ENCODE results near the gene ARSG. TPM values are rescaled to one million over a fixed set of nuclear protein-coding genes. Genes with fewer than 3 reads are reported as not detected.

ARSG gene
- total and polyA plus RNA-seq, 4 donors = 0.88 to 7.1 (median 4.6) TPM

GRCh38 chr17:68394608-68395331 is 103.5 kb downstream of the ARSG start:
- Histone ChIP-seq H3K27me3 (ENCODE audit: control insufficient read depth in 1 of 2, insufficient read depth in 2 of 2, low read length in 1 of 2) (no peaks in the 10 kb centered on the region), H3K4me3 (ENCODE audit: low read length in 2 of 2) (no peak overlapping the region), H3K27ac (ENCODE audit: low read depth in 1 of 2, low read length in 2 of 2) (no peak overlapping the region), H3K36me3 (ENCODE audit: control insufficient read depth in 1 of 2, insufficient read depth in 2 of 2, low read length in 1 of 2) (no peaks in the 10 kb centered on the region), H3K9me3 (ENCODE audit: control insufficient read depth, low read length) (peaks cover 4% of the 10 kb centered on the region), H3K4me1 (ENCODE audit: control insufficient read depth in 1 of 2, insufficient read depth in 2 of 2, low read length in 2 of 2) (no peaks in the 10 kb centered on the region)
- DNase-seq = no peak
- intact Hi-C loops (cut with DNase I) = loop anchor here (5.0 to 10.0 kb wide), 2 partner anchors 110 to 132 kb away; no protein-coding TSS in a partner anchor
- 94 to 99% methylated on average over 12 of the region's 12 CpGs for WGBS, 2 donors
- ATAC-seq (ENCODE audit: low FRiP score) = no peak

GRCh38 chr17:68396226-68397107 is 105.2 kb downstream of the ARSG start:
- no peaks in the 10 kb centered on the region for H3K27me3 ChIP-seq (ENCODE audit: control insufficient read depth in 1 of 2, insufficient read depth in 2 of 2, low read length in 1 of 2)
- WGBS, 2 donors = 81 to 84% methylated on average over 10 of the region's 10 CpGs
- intact Hi-C loops (cut with DNase I) = loop anchor here (5.0 to 10.0 kb wide), 2 partner anchors 112 to 134 kb away; no protein-coding TSS in a partner anchor
- H3K4me1 ChIP-seq (ENCODE audit: control insufficient read depth in 1 of 2, insufficient read depth in 2 of 2, low read length in 2 of 2) = no peaks in the 10 kb centered on the region
- ATAC-seq (ENCODE audit: low FRiP score) (no peak), DNase-seq (no peak)
- H3K36me3 ChIP-seq (ENCODE audit: control insufficient read depth in 1 of 2, insufficient read depth in 2 of 2, low read length in 1 of 2) = no peaks in the 10 kb centered on the region
- no peak overlapping the region for H3K4me3 ChIP-seq (ENCODE audit: low read length in 2 of 2)
- H3K9me3 ChIP-seq (ENCODE audit: control insufficient read depth, low read length) = peaks cover 4% of the 10 kb centered on the region
- H3K27ac ChIP-seq (ENCODE audit: low read depth in 1 of 2, low read length in 2 of 2) = no peak overlapping the region

DNA sequence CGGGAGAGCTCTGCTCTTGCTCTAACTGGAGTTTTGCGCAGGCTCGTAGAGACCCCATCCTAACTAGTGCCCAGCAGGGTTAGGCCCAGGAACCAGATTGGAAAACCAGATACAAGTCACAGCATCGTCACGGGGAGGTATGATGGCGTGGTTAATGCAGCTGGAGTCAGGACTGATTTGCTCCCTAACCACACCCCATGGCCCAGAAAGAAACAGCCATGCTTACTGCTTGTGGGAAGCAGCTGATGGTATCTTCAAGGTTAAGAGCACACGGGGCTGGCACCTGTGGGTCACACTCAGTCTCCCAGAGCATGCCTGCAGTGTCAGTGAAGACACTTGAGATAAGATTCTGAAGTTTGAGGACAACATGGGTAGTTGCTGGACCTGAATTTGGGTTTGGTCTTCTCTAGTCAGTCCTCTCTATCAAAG is 105.8 kb downstream of the ARSG start:
- intact Hi-C loops (cut with DNase I) = loop anchor here (5.0 to 10.0 kb wide), 2 partner anchors 112 to 135 kb away; no protein-coding TSS in a partner anchor

GRCh38 chr17:68398691-68399637 is 107.7 kb downstream of the ARSG start:
- DNase-seq = peak in 1 of 2 donors; percentile 63
- Histone ChIP-seq H3K4me3 (ENCODE audit: low read length in 2 of 2) (no peak overlapping the region), H3K36me3 (ENCODE audit: control insufficient read depth in 1 of 2, insufficient read depth in 2 of 2, low read length in 1 of 2) (no peaks in the 10 kb centered on the region), H3K4me1 (ENCODE audit: control insufficient read depth in 1 of 2, insufficient read depth in 2 of 2, low read length in 2 of 2) (peaks cover 0 to 3% of the 10 kb centered on the region in 2 donors), H3K27ac (ENCODE audit: low read depth in 1 of 2, low read length in 2 of 2) (no peak overlapping the region), H3K9me3 (ENCODE audit: control insufficient read depth, low read length) (peaks cover 4% of the 10 kb centered on the region), H3K27me3 (ENCODE audit: control insufficient read depth in 1 of 2, insufficient read depth in 2 of 2, low read length in 1 of 2) (no peaks in the 10 kb centered on the region)
- peak; percentile 70 for ATAC-seq (ENCODE audit: low FRiP score)
- 20 to 25% methylated on average over 11 of the region's 11 CpGs for WGBS, 2 donors
- intact Hi-C loops (cut with DNase I) = loop anchor here (5.0 to 10.0 kb wide), 2 partner anchors 114 to 137 kb away; no protein-coding TSS in a partner anchor

More for the DNA sequence above, 105.8 kb downstream of the ARSG start:
- H3K4me1 ChIP-seq (ENCODE audit: control insufficient read depth in 1 of 2, insufficient read depth in 2 of 2, low read length in 2 of 2) = no peaks in the 10 kb centered on the region
- WGBS, 2 donors = 81 to 88% methylated on average over 7 of the region's 7 CpGs
- no peaks in the 10 kb centered on the region for H3K36me3 ChIP-seq (ENCODE audit: control insufficient read depth in 1 of 2, insufficient read depth in 2 of 2, low read length in 1 of 2)
- DNase-seq (no peak), ATAC-seq (ENCODE audit: low FRiP score) (no peak)
- no peak overlapping the region for H3K27ac ChIP-seq (ENCODE audit: low read depth in 1 of 2, low read length in 2 of 2)
- peaks cover 4% of the 10 kb centered on the region for H3K9me3 ChIP-seq (ENCODE audit: control insufficient read depth, low read length)
- no peak overlapping the region for H3K4me3 ChIP-seq (ENCODE audit: low read length in 2 of 2)
- H3K27me3 ChIP-seq (ENCODE audit: control insufficient read depth in 1 of 2, insufficient read depth in 2 of 2, low read length in 1 of 2) = no peaks in the 10 kb centered on the region

- ATAC-seq (ENCODE audit: low FRiP score) (no peak), DNase-seq (no peak)
- intact Hi-C loops (cut with DNase I) = loop anchor here (5.0 to 10.0 kb wide), 2 partner anchors 115 to 138 kb away; no protein-coding TSS in a partner anchor
- peaks cover 0 to 3% of the 10 kb centered on the region in 2 donors for H3K4me1 ChIP-seq (ENCODE audit: control insufficient read depth in 1 of 2, insufficient read depth in 2 of 2, low read length in 2 of 2)
- H3K27me3 ChIP-seq (ENCODE audit: control insufficient read depth in 1 of 2, insufficient read depth in 2 of 2, low read length in 1 of 2) = no peaks in the 10 kb centered on the region
- H3K27ac ChIP-seq (ENCODE audit: low read depth in 1 of 2, low read length in 2 of 2) = no peak overlapping the region
- 66% methylated on average over 19 of the region's 19 CpGs for WGBS, 2 donors
- no peaks in the 10 kb centered on the region for H3K36me3 ChIP-seq (ENCODE audit: control insufficient read depth in 1 of 2, insufficient read depth in 2 of 2, low read length in 1 of 2)
- no peak overlapping the region for H3K4me3 ChIP-seq (ENCODE audit: low read length in 2 of 2)
- peaks cover 2% of the 10 kb centered on the region for H3K9me3 ChIP-seq (ENCODE audit: control insufficient read depth, low read length)
These were observed 108.5 kb downstream of the ARSG start for GRCh38 chr17:68399638-68400403.

GRCh38 chr17:68400404-68400735 is 109.1 kb downstream of the ARSG start:
- WGBS, 2 donors = 88 to 89% methylated on average over 4 of the region's 4 CpGs
- ATAC-seq (ENCODE audit: low FRiP score) (no peak), DNase-seq (no peak)
- H3K4me1 ChIP-seq (ENCODE audit: control insufficient read depth in 1 of 2, insufficient read depth in 2 of 2, low read length in 2 of 2) = peaks cover 0 to 3% of the 10 kb centered on the region in 2 donors
- no peaks in the 10 kb centered on the region for H3K9me3 ChIP-seq (ENCODE audit: control insufficient read depth, low read length)
- no peaks in the 10 kb centered on the region for H3K36me3 ChIP-seq (ENCODE audit: control insufficient read depth in 1 of 2, insufficient read depth in 2 of 2, low read length in 1 of 2)
- intact Hi-C loops (cut with DNase I) = no loop called here
- no peaks in the 10 kb centered on the region for H3K27me3 ChIP-seq (ENCODE audit: control insufficient read depth in 1 of 2, insufficient read depth in 2 of 2, low read length in 1 of 2)
- no peak overlapping the region for H3K4me3 ChIP-seq (ENCODE audit: low read length in 2 of 2)
- no peak overlapping the region for H3K27ac ChIP-seq (ENCODE audit: low read depth in 1 of 2, low read length in 2 of 2)

- no peak for DNase-seq
- Histone ChIP-seq H3K36me3 (ENCODE audit: control insufficient read depth in 1 of 2, insufficient read depth in 2 of 2, low read length in 1 of 2) (no peaks in the 10 kb centered on the region), H3K27ac (ENCODE audit: low read depth in 1 of 2, low read length in 2 of 2) (no peak overlapping the region), H3K9me3 (ENCODE audit: control insufficient read depth, low read length) (no peaks in the 10 kb centered on the region), H3K27me3 (ENCODE audit: control insufficient read depth in 1 of 2, insufficient read depth in 2 of 2, low read length in 1 of 2) (no peaks in the 10 kb centered on the region), H3K4me1 (ENCODE audit: control insufficient read depth in 1 of 2, insufficient read depth in 2 of 2, low read length in 2 of 2) (peaks cover 0 to 3% of the 10 kb centered on the region in 2 donors), H3K4me3 (ENCODE audit: low read length in 2 of 2) (no peak overlapping the region)
- intact Hi-C loops (cut with DNase I) = no loop called here
- whole genome bisulfite sequencing, 2 donors = 91 to 93% methylated on average over 7 of the region's 7 CpGs
- ATAC-seq (ENCODE audit: low FRiP score) = no peak
These were observed 110.0 kb downstream of the ARSG start for GRCh38 chr17:68401288-68401687.
